ENCODE results near the gene ARHGAP24.
"Not testable (repeated sequence)": the region's sequence is repeated elsewhere in the genome, so short reads cannot be mapped to it uniquely, and the experiment has no call there.

Gene ARHGAP24

DNA sequence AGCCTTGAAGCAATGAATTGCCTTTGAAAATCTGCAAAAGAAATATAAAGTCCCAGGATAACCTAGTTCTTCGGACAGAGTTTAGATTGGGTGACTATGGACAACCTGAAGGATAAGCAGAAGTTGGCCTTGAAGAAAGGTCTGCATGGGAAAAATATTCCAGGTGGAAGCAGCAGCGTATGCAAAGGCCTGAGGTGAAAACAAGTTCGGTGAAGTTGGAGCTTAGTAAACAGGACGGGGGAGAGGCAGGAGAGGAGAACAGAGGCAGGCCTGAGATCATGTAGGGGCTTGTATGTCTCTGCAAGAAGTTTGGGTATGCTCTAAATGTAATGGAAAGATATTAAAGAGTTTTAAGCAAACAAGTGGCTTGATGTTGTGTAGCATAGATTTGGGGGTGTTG, 176.0 kb downstream of the ARHGAP24 start:
- no peak for DNase-seq (ENCODE audit: low read depth in 2 of 2)

DNA sequence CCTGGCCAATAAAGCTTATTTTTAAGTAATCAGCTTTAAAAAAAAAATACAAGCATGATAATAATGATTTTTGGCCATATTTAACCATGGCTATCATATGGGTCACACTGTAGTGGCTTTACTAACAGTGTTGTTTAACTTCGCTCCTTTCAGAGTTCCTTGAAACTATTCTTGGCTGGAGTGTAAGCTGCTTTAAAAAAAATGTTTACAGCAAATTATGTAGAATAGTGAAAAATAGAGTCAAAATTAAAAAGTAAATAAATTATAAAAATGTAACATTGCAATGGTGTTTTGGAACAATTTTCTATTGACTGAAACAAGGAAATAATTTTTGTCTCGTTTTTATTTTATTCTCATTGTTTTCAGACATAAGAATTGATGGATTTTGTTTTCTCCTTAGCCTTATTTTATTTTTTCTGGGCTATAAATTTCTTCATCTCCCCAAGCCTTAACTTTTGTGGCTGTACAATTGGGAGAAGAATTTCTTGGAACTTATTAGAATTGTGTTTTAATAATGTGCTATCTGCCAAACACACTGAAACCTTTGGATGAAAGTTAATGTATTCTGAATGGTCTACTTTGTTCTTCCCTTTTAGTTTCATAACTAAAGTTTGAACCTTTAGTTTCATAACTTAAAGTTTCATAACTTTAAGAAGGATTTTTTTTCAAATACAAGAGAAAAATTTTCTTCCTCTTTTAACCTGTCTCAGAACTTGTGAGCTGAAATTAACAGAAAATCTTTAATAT, 182.0 kb downstream of the ARHGAP24 start:
- DNase-seq (ENCODE audit: low read depth in 2 of 2), result no peak

DNA sequence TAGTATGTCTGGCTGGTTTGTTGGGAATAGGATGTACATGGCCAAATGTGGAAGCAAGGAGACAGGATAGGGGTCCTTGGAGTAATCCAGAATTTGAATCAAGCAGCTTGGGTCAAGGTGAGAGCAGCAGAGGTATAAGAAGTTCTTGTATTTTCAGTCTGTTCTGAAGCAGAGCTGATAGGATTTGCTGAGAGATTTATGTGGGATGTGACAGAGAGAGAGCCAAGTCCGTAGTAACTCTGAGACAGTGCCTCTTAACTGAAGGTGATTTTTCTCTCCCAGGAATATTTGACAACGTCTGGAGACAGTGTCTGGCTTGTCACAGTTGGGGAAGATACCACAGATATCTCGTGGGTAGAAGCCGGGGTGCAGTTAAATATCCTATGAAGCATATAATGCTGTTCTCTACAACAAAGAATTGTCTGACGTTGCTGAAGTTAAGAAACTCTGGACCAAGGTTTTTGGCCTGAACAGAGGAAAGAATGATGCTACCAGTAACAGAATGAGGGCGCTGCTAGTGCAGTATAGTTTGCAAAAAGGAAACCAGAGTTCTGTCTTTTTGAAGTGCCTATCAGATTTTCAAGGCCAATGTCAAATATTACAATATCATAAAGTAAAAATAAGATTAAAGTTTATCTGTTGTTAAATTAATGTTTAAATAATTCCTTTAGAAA, 184.0 kb downstream of the ARHGAP24 start:
- DNase-seq (ENCODE audit: low read depth in 2 of 2), result no peak

DNA sequence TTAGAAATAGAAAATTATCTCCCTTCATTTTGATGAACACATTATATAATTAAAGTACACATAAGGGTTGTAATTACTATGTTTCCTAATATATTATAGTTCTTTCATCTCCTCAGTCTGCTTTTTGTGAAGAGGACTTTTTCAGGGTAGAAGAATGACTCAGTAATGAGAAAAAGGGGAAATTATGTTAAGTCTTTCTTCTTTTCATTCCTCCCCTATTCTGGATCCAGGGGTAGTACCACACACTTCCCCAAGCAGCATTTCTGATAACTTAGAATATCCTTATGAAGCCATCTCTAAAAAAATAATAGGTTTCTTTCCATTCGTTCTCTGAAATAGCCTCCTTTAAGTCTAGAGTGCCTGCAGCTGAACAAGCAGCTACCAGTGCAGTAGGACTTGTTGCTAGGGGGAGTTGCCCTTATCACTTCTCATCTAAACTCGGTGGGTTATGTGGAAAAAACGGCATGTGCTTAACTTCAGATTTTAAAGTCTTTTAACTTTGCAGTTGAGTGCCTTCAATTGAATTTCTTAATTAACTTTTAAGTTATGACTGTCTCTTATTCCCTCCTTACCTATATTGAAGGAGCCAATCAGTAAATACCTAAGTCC, 184.8 kb downstream of the ARHGAP24 start:
- no peak for DNase-seq (ENCODE audit: low read depth in 2 of 2)

DNA sequence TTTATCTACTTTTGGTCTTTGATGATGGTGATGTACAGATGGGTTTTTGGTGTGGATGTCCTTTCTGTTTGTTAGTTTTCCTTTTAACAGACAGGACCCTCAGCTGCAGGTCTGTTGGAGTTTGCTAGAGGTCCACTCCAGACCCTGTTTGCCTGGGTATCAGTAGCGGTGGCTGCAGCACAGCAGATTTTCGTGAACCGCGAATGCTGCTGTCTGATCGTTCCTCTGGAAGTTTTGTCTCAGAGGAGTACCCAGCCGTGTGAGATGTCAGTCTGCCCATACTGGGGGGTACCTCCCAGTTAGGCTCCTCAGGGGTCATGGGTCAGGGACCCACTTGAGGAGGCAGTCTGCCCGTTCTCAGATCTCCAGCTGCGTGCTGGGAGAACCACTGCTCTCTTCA, 191.7 kb downstream of the ARHGAP24 start:
- not testable (repeated sequence) for DNase-seq (ENCODE audit: low read depth in 2 of 2)

DNA sequence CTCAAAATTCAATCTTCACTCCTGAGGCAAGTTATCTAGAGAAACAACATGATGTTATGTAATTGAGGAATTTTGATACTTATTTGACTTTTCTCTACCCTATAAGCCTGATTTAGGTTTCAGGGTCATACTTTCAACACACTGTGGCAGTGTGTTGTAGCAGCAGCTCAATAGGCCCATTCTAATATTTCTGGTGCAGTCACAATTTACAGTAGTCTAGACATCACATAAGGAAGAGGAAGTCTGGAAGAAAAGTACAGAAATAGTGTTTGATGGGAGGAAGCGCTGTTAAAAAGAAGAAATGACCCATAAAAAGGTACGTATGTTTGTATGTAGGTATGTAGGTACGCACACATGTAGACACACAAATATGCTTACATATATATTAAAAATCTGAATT, 194.3 kb downstream of the ARHGAP24 start:
- DNase-seq (ENCODE audit: low read depth in 2 of 2), result no peak

DNA sequence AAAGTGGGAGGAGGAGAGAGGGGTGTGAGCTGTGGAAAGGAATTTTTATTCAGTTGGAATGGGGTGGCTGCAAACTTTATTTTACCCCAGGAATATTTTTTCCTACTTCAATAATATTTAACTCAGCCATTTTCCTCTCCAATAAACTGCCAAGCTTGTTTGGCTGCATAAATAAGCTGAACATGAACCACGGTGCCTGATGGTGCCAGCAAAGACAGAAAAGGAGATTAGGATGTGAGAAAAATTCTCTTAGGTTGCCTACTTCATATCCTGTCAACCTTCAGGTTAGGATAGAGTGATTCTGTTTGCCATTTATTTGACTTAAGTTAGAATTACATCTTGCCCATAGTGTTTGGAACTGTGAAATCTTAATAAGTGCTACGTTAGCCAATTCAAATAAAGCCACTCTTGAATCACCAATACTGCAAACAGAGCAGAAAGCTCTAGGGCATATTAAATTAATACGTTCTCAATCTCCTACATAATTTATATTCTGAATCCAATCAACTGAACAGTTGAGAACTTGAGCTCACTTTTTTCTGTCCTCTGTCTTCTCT, 195.1 kb downstream of the ARHGAP24 start:
- no peak for DNase-seq (ENCODE audit: low read depth in 2 of 2)

DNA sequence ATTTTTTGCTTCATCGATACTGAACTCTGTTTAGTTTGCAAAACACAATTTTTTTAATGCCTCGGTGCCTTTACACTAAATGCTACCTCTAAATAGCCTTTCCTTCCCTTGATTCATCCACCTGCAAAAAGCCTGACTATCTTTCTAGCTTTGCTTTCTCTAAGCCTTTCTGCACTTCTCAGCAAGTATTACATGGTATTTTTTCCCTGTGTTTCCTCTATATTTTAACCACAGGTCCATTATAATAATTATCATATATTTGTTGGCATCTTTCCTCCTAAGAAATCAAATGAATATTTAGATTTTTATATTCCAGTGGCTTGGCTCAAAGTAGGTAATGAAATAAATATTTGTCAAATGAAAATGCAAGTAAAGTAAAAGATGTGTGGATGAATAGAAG, 196.2 kb downstream of the ARHGAP24 start:
- no peak for DNase-seq (ENCODE audit: low read depth in 2 of 2)

DNA sequence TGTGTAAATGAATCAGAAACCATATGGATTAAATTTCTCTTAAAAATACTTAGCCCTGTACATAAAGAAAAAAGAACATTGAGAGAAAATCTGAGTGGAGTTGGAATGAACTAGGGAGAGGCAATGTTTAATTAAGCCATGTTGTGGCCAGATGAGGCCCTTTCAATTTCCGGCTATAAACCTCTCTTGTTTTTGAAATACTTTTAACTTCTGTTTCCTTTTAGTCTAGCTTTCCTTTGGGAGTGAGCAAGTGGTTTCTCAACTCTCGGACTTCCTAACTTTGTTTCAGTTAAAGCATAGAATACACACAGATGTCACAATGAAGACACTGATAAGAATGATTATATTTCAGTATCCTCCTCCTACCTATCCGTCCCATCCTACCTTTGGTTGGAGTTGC, 197.2 kb downstream of the ARHGAP24 start:
- no peak for DNase-seq (ENCODE audit: low read depth in 2 of 2)

DNA sequence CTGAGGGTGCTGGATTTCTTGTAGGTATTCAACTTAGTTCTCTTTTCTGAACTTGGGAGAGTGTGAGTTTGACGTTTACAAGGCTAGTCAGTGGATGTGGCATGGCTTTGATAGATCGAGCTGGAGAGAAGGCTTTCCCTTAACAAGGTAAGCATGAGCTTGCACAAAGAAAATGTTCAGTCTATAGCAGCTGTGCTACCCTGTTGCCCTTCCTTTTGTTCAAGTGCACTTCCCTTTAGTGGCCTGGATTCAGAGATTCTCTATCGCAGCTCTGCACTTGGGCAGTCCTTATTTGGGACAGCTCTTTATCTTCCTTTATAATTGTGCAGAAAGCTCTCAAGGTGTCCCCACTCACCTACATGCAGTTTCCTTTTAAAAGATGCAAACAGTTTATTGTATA, 198.0 kb downstream of the ARHGAP24 start:
- no peak for DNase-seq (ENCODE audit: low read depth in 2 of 2)

DNA sequence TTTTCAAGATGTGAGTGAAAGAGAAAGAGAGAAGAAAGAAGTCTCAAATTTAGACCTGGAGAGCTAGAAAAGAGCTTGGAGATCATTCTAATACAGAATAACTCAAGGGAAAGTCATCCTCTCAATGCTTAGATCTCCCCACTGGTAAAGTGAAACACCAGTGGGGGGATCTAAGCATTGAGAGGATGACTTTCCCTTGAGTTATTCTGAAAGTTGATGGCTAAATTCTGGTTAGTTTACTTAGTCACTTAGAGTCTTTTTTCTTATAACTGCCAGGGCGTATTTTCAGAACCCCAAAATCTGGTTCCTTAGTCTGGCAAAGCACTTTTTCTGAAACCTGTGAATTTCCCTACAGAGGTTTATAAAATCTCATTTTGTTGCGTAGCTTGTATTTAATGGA, 198.6 kb downstream of the ARHGAP24 start:
- DNase-seq (ENCODE audit: low read depth in 2 of 2), result no peak

DNA sequence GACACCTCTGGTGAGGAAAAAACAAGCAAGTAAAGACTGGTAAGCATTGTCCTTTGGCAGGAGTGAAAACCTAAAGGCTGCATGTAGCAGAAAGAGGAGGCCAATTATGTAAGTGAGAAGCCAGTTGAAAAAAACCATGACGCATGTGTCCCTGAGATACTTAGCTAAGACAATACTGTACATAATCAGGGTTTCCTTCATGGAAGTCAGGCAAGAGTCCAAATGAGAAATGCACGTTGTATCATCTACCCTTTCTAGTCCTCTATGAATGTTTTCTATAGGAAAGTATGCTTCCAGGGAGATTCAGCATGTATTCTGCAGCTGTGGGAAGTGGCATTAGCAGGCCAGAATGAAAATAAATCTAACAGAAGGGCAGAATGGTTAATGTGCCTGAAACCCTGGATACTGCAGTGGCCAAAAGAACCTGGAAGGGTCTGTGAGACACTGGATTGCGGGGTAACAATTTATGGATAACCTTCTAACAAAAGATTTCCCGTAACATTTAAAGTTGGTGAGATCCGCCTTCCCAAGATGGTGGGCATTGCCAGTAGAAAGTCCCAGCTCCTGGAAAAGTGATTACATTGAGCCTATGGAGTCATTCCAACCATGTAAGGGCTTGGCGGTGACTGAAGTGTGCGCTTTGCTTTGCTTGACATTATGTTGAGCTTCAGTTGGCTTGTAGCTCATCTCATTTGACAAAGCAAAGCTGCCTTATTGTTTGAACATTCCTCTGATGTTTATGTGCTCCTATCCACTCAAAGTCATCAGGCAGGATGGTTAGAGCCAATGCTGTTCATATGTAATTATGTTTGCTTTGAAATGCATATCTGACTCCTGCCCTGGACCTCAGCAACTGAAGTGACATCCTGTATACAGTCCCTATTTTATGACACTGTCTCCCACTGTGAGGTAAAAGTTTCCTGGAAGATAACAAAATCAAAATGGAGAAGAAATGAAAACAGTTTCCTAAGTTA, 200.4 kb downstream of the ARHGAP24 start:
- DNase-seq (ENCODE audit: low read depth in 2 of 2), result no peak

DNA sequence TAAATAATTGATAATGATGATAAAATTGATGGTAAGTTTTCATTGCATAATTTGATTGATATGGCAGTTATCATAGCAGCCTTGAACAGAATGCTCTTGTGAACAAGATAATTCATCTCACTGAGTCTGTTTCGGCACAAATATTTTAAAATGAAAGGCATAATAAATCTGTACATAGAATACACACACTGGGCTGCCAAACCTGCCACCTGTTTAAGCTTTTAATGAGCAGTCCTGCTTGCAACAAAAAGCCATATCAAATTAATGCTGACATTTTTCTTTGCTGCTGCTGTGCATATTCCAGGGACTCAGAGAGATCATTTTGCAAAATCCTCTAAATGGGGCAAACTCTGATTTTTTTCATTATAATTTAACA, 201.1 kb downstream of the ARHGAP24 start:
- DNase-seq (ENCODE audit: low read depth in 2 of 2), result no peak

DNA sequence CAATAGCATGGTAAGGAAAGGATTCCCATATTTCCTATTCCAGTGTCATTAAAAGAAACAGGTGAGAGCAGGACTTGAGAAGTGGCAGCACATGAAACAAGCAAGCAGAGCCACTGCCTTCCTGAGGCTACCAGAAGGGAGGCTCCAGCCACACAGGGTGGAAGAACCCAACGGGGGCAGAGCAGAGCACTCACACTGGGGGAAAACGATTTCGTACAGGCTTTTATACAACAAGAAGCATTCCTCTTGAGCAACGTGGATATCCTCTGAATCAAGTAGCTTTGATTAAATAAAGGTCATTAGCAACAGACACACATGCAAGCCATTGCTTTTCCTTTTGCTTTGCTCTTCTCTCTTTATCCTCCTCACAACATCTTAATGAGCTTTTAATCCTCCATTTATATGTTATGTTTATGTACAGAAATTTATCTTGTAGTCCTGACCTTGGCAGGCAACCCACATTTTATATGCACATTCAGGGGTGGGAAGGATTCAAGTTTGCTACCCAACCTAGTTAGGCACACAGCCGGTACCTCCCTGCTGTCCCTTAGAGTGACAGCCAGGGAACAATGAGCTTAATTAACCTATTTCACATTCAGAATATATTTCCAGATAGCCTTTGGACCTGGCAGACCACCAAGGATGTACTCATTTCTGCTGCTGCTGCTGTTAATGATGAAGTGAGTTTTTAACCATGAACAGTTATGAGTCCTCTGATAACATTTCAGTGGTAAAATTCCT, 202.1 kb downstream of the ARHGAP24 start:
- DNase-seq (ENCODE audit: low read depth in 2 of 2), result no peak

DNA sequence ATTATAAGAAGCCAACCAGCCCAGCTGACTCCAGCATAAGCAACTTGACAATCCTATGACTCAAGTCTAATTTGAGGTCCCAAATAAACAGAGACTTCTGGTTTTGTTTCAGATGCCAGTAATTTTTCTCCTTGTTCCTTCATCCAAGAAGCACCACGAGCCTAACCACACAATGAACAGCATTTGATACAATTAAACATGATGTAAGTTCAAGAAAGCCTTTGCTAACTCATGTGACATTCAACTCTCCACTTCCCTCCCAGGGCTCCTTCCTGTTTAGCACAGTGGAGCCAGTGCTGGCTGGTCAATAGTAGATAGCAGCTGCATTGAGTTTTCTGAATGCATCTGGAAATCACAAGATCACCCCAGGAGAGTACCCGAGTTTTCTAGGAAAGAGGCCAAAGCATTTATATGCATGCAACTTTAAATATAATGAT, 206.3 kb downstream of the ARHGAP24 start:
- DNase-seq (ENCODE audit: low read depth in 2 of 2), result no peak

DNA sequence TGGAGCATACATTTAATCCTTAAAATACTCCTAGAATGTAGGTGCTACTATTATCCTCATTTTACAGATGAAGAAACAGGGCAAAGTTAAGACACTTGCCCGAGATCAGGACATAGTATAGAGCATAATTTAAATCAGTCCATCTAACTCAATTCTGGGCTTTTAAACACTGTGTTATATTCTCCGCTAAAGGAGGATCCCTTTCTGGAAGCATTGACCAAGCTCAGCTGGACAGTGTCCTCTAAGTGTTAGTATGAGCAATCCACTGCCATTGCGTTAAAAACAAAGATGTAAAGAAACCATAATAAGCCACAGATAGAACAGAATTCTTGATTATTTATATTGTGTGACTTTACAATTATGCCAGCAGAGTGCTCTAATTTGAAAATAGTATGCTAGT, 207.0 kb downstream of the ARHGAP24 start:
- no peak for DNase-seq (ENCODE audit: low read depth in 2 of 2)

DNA sequence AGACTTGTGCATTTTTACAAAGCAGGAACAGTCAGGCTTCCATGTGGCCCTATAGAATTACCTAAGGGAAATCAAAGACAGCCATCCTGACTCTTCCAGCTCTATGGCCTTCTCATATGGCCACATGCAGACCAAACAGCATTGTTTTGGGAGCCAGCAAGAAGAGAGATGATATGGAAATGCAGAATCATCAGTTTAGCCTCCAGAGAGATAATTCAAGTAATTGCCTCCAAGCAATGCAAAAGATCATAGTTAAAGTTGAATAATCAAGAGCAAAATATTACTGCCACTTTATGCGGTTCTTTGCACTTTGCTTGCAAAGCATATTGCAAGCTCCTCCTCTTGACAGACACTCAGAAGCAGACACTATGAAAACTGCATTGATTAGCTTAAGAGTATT, 207.4 kb downstream of the ARHGAP24 start:
- no peak for DNase-seq (ENCODE audit: low read depth in 2 of 2)

DNA sequence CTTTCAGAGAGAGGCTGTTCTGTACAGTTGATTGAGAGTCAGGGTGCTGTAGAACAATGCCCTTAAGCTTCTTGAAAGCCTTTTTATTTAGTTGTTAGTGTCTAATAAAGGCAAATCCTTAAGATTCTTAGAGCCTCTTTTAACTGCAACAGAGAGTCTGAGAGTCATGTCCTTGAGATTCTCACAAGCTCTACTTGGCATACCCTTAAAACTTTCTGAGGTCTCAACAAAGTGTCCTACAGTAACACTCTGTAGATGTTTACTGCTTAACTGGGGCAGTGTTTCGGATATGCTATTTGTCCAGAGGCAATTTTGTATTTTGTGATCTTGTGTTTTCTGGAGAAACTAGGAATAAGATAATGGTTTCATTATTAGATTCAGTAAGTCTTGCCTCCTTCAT, 209.7 kb downstream of the ARHGAP24 start:
- no peak for DNase-seq (ENCODE audit: low read depth in 2 of 2)

DNA sequence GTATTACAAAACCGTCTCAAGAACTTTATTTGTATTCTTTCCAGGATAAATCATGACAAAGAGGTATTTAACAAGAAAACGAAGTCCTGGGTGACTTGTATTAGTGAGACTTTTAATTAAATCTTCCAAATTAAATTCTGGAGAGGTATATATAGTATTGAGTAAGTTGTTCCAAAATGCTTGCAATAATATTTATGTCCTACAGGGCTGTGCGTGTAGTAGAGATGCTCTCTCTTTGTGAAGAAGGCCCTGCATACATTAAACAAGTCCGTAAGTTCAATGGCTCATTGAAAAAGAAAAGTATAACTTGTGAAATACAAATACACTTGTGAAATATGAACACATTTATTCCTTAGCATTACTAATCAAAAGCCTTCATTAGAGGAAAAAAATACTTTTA, 211.4 kb downstream of the ARHGAP24 start:
- no peak for DNase-seq (ENCODE audit: low read depth in 2 of 2)

DNA sequence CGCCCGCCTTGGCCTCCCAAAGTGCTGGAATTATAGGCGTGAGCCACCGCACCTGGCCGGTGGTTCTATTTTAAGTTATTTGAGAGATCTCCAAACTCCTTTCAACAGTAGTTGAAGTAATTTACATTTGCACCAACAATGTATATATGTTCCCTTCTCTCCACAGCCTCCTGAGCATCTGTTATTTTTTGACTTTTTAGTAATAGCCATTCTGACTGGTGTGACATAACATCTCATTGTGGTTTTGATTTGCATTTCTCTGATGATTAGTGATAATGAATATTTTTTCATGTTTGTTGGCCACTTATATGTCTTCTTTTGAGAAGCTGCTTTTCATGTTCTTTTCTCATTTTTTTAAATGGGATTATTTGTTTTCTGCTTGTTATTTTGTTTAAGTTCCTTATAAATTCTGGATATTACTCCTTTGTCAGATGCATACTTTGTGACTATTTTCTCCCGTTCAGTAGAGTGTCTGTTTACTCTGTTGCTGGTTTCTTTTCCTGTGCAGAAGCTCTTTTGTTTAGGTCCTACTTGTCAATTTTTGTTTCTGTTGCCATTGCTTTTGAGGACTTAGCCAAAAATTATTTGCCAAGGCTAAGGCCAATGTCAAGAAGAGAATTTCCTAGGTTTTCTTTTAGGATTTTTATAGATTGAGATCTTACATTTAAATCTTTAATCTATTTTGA, 213.2 kb downstream of the ARHGAP24 start:
- no peak for DNase-seq (ENCODE audit: low read depth in 2 of 2)
